Neural cell (in vitro differentiated cells): Measurements from ENCODE around the gene PTK7.

Experiments used
- CTCF ChIP-seq: fragments of 450-650 bp; IDR thresholded peaks from 2 replicates; pipeline ENCODE4 v1.5.1; 2014; ENCODE audit warnings: antibody characterized with exemption, mild to moderate bottlenecking, moderate library complexity; ENCODE audit not compliant: poor library complexity, severe bottlenecking
- SMC3 ChIP-seq: fragments of 450-650 bp; conservative IDR thresholded peaks from 2 replicates; pipeline ENCODE4 v1.6.1; 2014; ENCODE audit warnings: antibody characterized with exemption, mild to moderate bottlenecking, moderate library complexity; ENCODE audit not compliant: poor library complexity

- TF ChIP-seq CTCF (no peak), SMC3 (no peak)
Observed at GRCh38 chr6:43119482-43119881, 43.4 kb downstream of the PTK7 start.
